Measurements from ENCODE around the gene MIAT.

The MIAT gene

DNA sequence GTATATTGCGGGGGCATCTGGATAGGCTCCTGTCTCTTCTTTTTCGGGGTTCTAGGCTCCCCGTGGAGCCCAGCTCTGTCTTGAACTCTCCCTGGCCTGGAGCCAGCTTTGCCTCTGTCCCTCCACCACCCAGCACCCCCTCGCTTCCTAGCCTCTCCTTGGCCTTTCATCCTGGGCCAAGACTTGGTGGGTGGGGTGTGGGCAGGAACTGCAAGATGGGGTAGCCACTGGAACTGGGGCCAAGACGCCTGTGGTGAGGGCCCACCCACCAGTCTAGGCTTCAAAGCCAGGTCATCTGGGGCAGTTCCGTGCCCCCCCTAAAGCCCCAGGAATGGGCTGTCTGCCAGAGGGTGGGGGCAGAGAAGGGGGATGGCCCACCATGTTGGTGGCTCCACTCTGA, 37.9 kb upstream of the MIAT start:
- peak; percentile 23 to 24 for DNase-seq
- TF ChIP-seq GATA1 (IDR thresholded peaks at IDR 0.05; ENCODE audit: low read depth, low read length): no peak
- no peak for TF ChIP-seq POLR2A (IDR thresholded peaks at IDR 0.05; ENCODE audit: low read length)

DNA sequence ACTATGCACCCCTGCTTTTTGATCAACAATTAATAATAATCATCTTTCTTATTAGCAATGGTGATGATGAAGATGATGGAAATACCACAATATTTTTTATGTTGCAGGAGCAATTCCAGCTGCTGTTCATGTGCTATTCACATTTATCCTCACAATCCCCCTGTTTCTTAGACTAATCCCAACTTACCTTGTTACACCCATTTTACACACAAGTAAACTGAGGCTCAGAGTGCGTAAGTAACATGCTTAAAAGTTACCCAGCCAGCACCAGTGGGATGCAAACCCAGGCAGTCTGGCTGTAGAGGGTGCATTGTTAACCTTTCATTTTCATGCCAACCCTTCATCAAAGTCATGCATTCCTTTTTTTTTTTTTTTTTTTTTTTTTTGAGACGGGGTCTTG, 37.2 kb upstream of the MIAT start:
- no peak for DNase-seq
- no peak for TF ChIP-seq GATA1 (IDR thresholded peaks at IDR 0.05; ENCODE audit: low read depth, low read length)
- TF ChIP-seq POLR2A (IDR thresholded peaks at IDR 0.05; ENCODE audit: low read length): no peak

DNA sequence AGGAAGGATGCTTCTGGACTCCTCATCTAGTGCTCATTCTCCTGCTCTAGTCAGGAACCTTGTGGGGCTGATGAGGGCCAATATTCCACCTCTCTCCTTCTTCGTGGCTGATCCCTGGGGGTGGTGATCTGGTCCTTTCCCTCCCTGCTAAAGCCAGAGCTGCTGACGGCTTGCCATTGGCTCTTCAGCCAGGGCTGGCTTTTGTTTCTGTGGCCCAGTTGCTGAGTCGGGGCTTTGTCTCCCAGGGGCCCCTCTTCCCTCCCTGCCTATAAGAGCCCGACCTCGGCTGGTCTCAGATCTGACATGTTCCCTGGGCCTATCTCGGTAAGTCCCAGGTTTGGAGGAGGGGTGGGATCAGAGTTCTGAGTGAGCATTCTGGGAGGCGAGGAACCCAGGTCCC, 35.7 kb upstream of the MIAT start, which contains the start of gene CRYBA4:
Gene CRYBA4 (plus strand): TSS at position 301 of the 400 bp plus-strand sequence. CDS start 634 bp downstream, outside the sequence.
- DNase-seq: no peak
- no peak for TF ChIP-seq POLR2A (IDR thresholded peaks at IDR 0.05; ENCODE audit: low read length)
- no peak for TF ChIP-seq GATA1 (IDR thresholded peaks at IDR 0.05; ENCODE audit: low read depth, low read length)

DNA sequence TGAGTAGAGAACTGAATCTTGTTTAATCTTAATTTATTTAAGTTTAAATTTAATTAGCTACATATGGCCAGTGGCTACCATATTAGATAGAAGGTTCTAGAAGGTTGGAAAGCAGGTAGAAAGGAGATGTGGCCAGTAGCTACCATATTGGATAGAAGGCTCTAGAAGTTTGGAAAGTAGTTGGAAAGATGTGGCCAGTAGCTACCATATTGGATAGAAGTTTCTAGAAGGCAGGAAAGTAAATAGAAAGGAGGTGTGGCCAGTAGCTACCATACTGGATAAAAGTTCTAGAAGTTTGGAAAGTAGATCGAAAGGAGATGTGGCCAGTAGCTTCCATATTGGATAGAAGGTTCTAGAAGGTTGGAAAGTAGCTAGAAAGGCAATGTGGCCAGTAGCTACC, 33.4 kb upstream of the MIAT start:
- no peak for DNase-seq
- TF ChIP-seq POLR2A (IDR thresholded peaks at IDR 0.05; ENCODE audit: low read length) (no peak), GATA1 (IDR thresholded peaks at IDR 0.05; ENCODE audit: low read depth, low read length) (no peak)

DNA sequence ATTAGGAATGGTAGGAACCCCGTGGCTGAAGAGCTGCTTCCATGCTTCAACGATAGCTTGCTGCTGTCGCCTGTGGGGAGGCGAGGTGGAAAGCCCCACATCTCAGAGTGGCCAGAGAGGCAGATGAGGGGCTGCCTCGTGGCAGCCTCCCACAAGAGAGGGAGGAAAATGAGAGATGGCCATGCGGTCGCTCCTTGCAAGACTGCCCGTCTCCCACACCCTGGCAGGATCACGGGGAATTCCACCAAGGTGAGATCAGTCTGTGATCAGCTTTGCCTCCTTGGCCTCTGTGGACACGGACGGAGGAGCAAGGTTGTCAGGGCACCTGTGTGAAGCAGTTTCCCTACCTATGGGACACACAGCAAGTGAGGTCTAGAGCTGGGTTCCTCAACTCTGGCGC, 32.6 kb upstream of the MIAT start:
- no peak for DNase-seq
- no peak for TF ChIP-seq GATA1 (IDR thresholded peaks at IDR 0.05; ENCODE audit: low read depth, low read length)
- TF ChIP-seq POLR2A (IDR thresholded peaks at IDR 0.05; ENCODE audit: low read length): no peak

DNA sequence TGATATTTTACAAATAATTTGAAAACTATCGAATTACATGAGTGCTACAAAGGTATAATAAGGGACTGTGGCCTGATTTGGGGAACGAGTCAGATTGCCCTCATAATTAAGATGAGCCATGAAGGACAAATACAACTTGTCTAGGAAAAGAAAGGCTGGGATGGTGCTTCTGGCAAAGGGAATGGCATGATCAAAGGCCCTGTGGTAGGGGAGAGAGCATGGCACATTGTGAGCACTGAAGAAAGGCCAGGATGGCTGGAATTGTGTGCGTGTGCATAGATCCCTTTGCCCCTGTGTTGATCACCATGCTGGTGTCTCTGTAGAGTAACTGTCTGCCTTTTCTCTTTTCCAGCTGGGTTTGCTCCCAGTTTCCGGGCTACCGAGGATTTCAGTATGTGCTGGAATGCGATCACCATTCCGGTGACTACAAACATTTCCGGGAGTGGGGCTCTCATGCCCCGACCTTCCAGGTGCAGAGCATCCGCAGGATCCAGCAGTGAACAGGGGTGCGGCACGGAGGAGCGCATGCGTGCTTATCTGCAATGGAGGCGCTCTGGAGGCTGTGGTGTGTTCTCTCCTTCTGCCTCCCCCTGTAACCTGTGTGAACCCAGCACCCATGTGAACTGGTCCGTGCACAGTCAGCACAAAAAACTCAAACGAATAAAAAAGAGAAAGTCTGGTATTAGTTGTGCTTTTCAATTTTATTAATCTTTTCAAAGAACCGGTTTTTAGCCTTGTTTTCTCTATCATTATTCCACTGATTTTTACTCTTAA, 27.2 kb upstream of the MIAT start:
- TF ChIP-seq GATA1 (IDR thresholded peaks at IDR 0.05; ENCODE audit: low read depth, low read length) (no peak), POLR2A (IDR thresholded peaks at IDR 0.05; ENCODE audit: low read length) (no peak)
- DNase-seq: no peak

GRCh38 chr22:26631282-26631681, 26.1 kb upstream of the MIAT start:
- DNase-seq: no peak
- no peak for TF ChIP-seq GATA1 (IDR thresholded peaks at IDR 0.05; ENCODE audit: low read depth, low read length)
- TF ChIP-seq POLR2A (IDR thresholded peaks at IDR 0.05; ENCODE audit: low read length): no peak

GRCh38 chr22:26632422-26633155, 24.8 kb upstream of the MIAT start:
- peak; percentile 70 to 83 for DNase-seq
- peak; percentile 76 for TF ChIP-seq POLR2A (IDR thresholded peaks at IDR 0.05; ENCODE audit: low read length)
- peak; percentile 21 for TF ChIP-seq GATA1 (IDR thresholded peaks at IDR 0.05; ENCODE audit: low read depth, low read length)

GRCh38 chr22:26634189-26634588, 23.2 kb upstream of the MIAT start:
- DNase-seq: no peak
- no peak for TF ChIP-seq POLR2A (IDR thresholded peaks at IDR 0.05; ENCODE audit: low read length)
- no peak for TF ChIP-seq GATA1 (IDR thresholded peaks at IDR 0.05; ENCODE audit: low read depth, low read length)

GRCh38 chr22:26635117-26635516, 22.3 kb upstream of the MIAT start:
- TF ChIP-seq GATA1 (IDR thresholded peaks at IDR 0.05; ENCODE audit: low read depth, low read length) (no peak), POLR2A (IDR thresholded peaks at IDR 0.05; ENCODE audit: low read length) (no peak)
- DNase-seq: no peak

- TF ChIP-seq GATA1 (IDR thresholded peaks at IDR 0.05; ENCODE audit: low read depth, low read length) (no peak), POLR2A (IDR thresholded peaks at IDR 0.05; ENCODE audit: low read length) (no peak)
- no peak for DNase-seq
Measured at GRCh38 chr22:26636296-26636695, 21.1 kb upstream of the MIAT start.

DNA sequence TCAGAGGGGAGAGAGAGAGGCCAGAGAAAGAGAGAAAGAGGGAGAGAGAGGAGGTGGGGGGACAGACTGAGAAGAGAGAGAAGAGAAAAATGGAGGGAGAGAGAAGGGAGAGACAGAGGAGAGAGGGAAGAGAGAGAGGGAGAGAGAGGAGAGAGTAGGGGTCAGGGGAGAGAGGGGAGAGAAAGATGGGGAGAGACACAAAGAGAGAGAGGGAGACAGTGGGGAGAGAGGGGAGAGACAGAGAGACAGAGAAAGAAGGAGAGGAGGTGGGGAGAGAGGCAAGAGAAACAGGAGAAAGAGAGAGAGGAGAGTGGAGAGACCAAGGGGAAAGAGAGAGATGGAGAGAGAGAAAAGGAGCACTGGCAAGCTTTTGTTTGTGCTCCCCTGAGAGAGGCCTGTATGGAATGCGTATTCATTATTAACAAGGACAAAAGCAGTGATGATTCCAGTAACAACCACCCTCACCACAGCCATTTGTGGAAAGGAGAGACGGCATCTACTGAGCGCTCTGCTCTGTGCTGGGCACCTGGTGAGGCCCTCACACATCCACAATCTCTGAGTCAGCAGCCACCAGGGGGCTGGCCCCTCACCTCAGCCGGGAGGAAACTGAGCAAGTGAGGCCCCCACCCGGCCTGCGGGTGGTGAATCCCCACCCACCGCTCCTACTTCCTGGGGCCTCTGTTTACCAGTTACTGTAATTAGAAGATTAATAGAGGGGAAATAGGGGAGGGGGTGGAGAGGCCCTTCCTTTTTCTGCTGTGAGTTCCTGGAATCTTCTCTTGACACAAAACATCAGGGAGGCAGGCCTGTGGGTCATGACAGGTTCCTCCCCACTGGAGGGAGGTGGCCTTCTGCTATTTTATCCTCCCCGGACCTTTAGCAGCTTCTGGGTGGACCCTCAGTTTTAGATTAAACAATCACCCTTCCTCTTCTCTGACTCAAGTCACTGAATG, 14.6 kb upstream of the MIAT start:
- peak; percentile 69 to 71 for DNase-seq

DNA sequence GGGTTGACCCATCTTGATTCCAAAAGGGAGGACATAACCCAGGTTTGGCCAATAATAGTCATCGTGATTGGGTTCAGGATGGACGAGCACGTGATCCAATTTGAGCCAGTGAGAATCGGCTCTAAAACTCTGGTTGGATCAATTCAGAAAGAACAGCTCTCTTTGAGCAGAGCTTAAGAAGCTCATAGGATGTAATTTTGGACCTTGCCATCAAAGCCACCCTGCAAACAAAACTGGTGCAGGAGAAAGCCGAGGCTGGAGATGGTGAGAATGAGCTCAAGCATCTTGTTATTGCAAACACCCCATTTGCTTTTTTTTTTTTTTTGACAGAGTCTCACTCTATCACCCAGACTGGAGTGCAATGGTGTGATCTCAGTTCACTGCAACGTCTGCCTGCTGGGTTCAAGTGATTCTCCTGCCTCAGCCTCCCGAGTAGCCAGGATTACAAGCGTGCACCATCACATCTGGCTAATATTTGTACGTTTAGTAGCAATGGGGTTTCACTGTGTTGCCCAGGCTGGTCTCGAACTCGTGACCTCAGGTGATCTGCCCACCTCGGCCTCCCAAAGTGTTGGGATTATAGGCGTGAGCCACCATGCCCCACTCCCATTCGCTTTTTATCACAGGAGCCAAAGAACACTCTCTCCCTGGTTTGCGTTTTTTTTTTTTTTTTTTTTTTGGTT, 13.8 kb upstream of the MIAT start:
- TF ChIP-seq POLR2A (IDR thresholded peaks at IDR 0.05; ENCODE audit: low read length) (peak; percentile 3), GATA1 (IDR thresholded peaks at IDR 0.05; ENCODE audit: low read depth, low read length) (no peak)
- peak in 1 of 2 experiments; percentile 62 for DNase-seq

More for the DNA sequence above, 14.6 kb upstream of the MIAT start:
- TF ChIP-seq POLR2A (IDR thresholded peaks at IDR 0.05; ENCODE audit: low read length) (peak; percentile 58), GATA1 (IDR thresholded peaks at IDR 0.05; ENCODE audit: low read depth, low read length) (no peak)

Measured in erythroblast (primary cell).